EH (cell line): ENCODE data around the gene CHCHD1.
"Not testable (repeated sequence)": the region's sequence is repeated elsewhere in the genome, so short reads cannot be mapped to it uniquely, and the experiment has no call there.

Source experiments
- DNase-seq: peaks from one replicate; pipeline ENCODE4 v3.0.0-alpha.2; 2015; ENCODE audit warnings: low read depth

CHCHD1 gene

DNA sequence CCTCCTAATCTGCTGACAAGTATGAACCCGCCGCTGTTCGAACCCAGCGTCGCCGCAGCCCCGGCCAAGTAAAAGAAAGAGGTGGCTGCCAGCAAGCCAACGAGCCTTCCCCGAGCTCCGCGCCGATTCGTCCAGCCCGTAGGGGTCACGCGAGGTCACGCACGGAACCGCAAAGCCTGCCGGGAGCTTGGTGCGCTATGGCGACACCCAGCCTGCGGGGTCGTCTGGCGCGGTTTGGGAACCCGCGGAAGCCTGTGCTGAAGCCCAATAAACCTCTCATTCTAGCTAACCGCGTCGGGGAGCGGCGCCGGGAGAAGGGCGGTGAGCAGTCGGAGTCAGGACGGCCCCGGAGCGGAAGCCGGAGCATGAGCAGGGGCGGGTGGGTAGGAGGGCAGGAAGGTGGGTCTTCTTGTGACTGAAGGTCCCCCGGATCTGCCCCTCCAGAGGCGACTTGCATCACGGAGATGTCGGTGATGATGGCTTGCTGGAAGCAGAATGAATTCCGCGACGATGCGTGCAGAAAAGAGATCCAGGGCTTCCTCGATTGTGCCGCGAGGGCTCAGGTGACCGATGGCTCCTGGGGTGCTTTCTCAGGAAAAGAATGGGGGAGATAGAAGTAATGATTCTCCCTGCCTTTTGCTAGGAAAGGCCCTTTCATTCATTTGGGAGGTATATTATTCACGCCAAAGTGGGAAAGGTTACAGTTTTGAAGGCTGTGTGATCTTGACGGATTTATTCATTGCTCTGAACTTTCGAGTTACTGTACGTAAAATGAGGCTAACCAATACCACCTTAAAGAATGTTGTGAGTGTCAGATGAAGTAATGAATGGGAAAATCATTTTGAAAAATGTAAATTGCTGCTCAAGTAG lies at the start of gene CHCHD1:
Gene CHCHD1, plus strand, starts transcription at position 170 of the 870 bp plus-strand sequence. Its CDS starts 28 bp downstream, at position 198.
- DNase-seq: peak; percentile 87

GRCh38 chr10:73732426-73732825 lies 49.4 kb upstream of the CHCHD1 start:
- no peak for DNase-seq

- no peak for DNase-seq
Measured at GRCh38 chr10:73732931-73733623, 48.8 kb upstream of the CHCHD1 start.

GRCh38 chr10:73734028-73734720 lies 47.7 kb upstream of the CHCHD1 start:
- DNase-seq: no peak

GRCh38 chr10:73734796-73735305 lies 47.0 kb upstream of the CHCHD1 start:
- DNase-seq: no peak

- DNase-seq: not testable (repeated sequence)
Measured at GRCh38 chr10:73740501-73741254, 41.2 kb upstream of the CHCHD1 start.

GRCh38 chr10:73742454-73742734 lies 39.5 kb upstream of the CHCHD1 start:
- no peak for DNase-seq

- DNase-seq: no peak
Measured at GRCh38 chr10:73743327-73743904, 38.4 kb upstream of the CHCHD1 start.

DNA sequence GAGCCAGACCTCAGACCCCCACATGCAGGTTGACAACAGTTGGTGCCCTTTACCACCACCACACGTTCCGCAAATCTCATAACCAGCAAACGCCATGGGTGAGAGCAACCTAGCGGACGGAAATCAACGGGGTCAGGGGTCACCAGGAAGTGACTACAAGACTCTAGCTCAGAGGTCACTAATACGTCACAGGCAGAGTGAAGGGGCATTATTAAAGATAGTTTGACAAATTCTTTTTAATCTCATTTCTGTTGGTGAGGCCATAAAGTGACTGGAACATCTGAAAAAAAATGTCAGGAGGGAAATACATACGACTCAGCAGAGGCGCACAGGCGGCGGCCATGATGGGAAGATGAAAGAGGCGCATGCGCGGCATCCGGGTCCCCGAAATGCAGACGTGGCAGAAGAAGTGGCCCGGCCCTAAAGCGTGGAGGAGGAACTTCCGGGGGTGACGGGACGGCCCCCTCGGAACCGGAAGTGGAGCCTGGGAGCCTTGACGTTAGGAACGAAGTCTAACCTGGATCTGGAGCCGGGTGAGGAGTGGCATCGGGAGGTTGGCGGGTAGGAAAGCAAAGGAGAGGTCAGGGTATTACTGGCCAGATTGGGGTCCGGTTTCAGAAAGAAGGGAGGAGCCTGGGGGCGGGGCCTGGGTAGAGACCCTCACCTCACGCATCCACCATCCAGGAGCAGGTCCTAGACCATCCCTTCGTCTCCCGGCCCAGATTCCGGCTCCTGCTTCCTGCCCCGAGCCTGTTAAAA lies 37.8 kb upstream of the CHCHD1 start, which contains the start of gene SEC24C:
Gene SEC24C, plus strand, starts transcription at position 468 of the 759 bp plus-strand sequence. CDS start 2,461 bp downstream, outside the sequence.
- DNase-seq: peak; percentile 97

- peak; percentile 76 for DNase-seq
Measured at GRCh38 chr10:73744664-73744975, 37.2 kb upstream of the CHCHD1 start.

GRCh38 chr10:73746721-73747120 lies 35.1 kb upstream of the CHCHD1 start:
- no peak for DNase-seq

- no peak for DNase-seq
Measured at GRCh38 chr10:73750819-73751218, 31.0 kb upstream of the CHCHD1 start.

GRCh38 chr10:73756183-73756582 lies 25.7 kb upstream of the CHCHD1 start:
- DNase-seq: no peak

DNA sequence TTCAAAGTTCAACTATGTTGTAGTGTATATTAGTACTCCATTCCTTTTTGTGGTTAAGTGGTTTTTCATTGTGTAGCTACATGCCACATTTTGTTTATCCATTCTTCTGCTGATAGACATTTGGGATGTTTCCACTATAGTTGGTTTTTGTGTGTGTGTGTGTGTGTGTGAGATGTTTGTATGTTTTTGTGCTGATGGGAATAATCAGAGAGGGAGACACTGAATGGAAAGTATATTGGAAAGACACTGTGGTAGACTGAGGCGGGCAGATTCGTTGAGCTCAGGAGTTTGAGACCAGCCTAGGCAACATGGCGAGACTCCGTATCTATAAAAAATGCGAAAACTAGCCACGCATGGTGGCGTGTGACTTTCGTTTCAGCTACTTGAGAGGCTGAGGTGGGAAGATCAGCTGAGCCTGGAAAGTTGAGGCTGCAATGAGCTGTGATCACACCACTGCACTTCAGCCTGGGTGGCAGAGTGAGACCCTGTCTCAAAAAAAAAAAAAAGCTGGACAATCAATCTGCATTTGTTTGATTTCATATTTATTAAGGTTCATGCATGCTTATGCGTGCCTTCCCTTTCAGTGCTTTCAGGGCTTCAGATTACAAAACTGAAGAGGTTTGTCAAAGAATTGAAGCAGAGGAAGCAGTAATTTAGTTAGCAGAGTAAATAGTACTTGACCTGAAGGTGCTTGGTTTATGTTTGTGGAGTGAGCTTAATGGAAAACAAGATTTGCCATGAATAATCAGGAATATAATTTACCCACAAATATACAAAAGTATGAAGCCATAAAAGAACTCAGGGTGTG lies 22.9 kb upstream of the CHCHD1 start:
- no peak for DNase-seq

- DNase-seq: no peak
Measured at GRCh38 chr10:73759512-73760115, 22.2 kb upstream of the CHCHD1 start.

DNA sequence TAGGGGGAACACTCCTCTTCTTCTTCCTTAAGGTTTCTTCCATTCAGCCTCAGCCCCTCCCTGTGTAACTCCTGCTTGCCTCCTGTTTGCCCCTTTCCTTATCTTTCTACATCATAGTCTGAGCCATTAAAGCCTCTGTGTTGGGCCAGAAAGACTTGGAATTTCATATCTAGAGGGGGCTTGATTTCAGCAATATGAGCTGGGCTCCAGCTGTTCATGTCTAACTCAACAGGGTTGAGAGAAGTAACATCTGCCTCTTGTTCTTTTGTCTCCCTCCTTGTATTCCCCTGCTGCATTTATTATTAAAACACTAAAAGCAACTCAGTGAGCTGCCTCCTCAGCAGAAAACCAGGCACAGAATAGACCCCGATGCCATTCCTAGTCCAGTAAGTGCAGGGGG lies 20.1 kb upstream of the CHCHD1 start:
- DNase-seq: no peak

DNA sequence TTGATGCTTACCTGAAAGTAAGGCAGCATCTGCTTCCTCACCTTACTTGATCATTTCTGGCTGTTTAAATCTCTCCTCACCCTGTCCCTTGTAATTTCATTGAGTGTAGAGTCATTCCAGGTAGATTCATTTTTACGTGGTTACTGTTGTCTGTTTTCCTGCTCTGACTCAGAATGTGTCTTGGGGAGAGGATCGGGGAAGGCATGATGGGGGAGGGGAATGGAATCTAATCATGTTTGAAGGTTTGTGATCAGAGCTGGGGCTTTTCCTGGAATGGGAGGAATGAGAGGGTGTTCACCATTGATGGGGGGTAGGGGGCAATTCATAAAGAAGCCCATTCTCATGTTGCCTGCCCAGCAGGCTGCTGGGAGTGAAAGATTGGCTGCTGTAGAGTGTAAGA lies 18.9 kb upstream of the CHCHD1 start:
- DNase-seq: peak; percentile 41

DNA sequence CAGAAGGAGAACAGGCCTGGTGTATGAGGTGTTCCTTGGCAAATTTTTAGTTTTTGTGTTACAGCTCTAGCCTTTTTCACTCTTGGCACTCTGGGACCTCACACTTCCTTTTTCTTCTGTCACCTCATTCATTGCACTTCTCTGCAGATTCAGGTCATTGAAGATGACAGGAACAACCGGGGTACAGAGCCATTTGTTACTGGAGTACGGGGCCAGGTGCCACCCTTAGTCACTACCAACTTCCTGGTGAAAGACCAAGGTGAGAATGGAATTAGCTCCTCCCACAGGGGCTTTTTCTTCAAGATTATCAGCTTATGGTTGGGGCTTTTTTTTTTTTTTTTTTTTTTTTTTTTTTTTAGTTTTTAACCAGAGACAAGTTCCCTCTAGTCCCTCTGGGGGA lies 18.5 kb upstream of the CHCHD1 start:
- DNase-seq: no peak

- DNase-seq: no peak
Measured at GRCh38 chr10:73765066-73765465, 16.8 kb upstream of the CHCHD1 start.

DNA sequence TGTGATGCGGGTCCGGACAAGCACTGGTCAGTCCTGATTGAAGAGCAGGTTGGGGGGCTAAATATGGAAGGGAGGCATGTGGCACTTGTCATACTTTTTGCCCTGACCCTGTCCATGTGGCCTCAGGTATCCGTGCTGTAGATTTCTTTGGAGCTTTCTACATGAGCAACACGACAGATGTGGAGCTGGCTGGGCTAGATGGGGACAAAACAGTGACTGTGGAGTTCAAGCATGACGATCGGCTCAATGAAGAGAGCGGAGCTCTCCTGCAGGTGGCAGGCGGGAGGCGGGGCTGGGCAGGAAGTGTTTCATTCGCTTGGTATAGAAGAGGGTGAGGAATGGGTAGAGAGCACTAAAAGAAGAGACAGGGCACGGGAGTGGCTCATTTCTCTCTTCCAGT lies 13.0 kb upstream of the CHCHD1 start:
- DNase-seq: no peak
